Upper lobe of left lung (tissue), 6 donors: ENCODE results near the gene TMEM38B. TPM values are rescaled to one million over a fixed set of nuclear protein-coding genes. Genes with fewer than 3 reads are reported as not detected.
A peak's percentile ranks its signal among the peaks of the same experiment; 100 is the strongest.
"Not testable (repeated sequence)": the region's sequence is repeated elsewhere in the genome, so short reads cannot be mapped to it uniquely, and the experiment has no call there.

Source experiments
- ATAC-seq, 2 donors: fragments of 200-7000 bp; cut with Tn5 transposase; one replicate each; pipeline ENCODE4 v1.9.1; 2022; ENCODE audit warnings: mild to moderate bottlenecking in 2 of 2, moderate library complexity in 2 of 2; ENCODE audit not compliant: low FRiP score in 2 of 2
- DNase-seq, 2 donors: peaks; one replicate each; pipeline ENCODE4 v3.0.0-alpha.2; 2019 to 2020
- H3K27ac ChIP-seq, 4 donors: fragments of 200-600 bp; sonication (generic); one replicate each; pipeline ENCODE4 v1.5.1; 2016 to 2019
- H3K27me3 ChIP-seq, 4 donors: fragments of 200-600 bp; sonication (generic); one replicate each; pipeline ENCODE4 v1.5.1; 2017 to 2019
- H3K36me3 ChIP-seq, 4 donors: fragments of 200-600 bp; sonication (generic); one replicate each; pipeline ENCODE4 v1.5.1; 2016 to 2019
- H3K4me1 ChIP-seq, 4 donors: fragments of 200-600 bp; sonication (generic); one replicate each; pipeline ENCODE4 v1.5.1; 2018 to 2019
- H3K4me3 ChIP-seq, 4 donors: fragments of 200-600 bp; sonication (generic); one replicate each; pipeline ENCODE4 v1.5.1; 2017 to 2019; ENCODE audit warnings: mild to moderate bottlenecking in 2 of 4, moderate library complexity in 1 of 4
- H3K9me3 ChIP-seq, 4 donors: fragments of 200-600 bp; sonication (generic); one replicate each; pipeline ENCODE4 v1.5.1; 2018 to 2019
- CTCF ChIP-seq, 6 experiments: fragments of 450-650 bp in 4 of 6; fragments of 200-600 bp in 2 of 6; sonication (generic) in 2 of 6; IDR thresholded peaks; one replicate each; pipeline ENCODE4 v1.5.1; 2016 to 2019; ENCODE audit warnings: antibody characterized with exemption in 6 of 6
- EP300 ChIP-seq, 4 donors: sonication (generic); formaldehyde crosslinking; IDR thresholded peaks; one replicate each; pipeline ENCODE4 v1.5.1; 2017; ENCODE audit warnings: antibody characterized with exemption in 4 of 4, control low read depth in 2 of 4
- POLR2A ChIP-seq, 4 donors: fragments of 450-650 bp; IDR thresholded peaks; one replicate each; pipeline ENCODE4 v1.5.1; 2016 to 2017; ENCODE audit warnings: antibody characterized with exemption in 4 of 4, mild to moderate bottlenecking in 2 of 4
- POLR2AphosphoS5 ChIP-seq, 2 donors: sonication (generic); formaldehyde crosslinking; IDR thresholded peaks; one replicate each; pipeline ENCODE4 v1.5.1; 2017; ENCODE audit warnings: antibody characterized with exemption in 2 of 2
- WGBS, 2 donors: methylation state at CpG; one replicate each; pipeline ENCODE4 v1.1.5; 2017 to 2018; 5-methylcytosine and 5-hydroxymethylcytosine counted together
- total RNA-seq, 6 donors: library from RNA; depleted of rRNA in 4 of 6; stranded (reverse); fragments of >200 nt in 4 of 6; gene quantifications; one replicate each; pipeline versions ENCODE4 v1.1.0 to v1.2.1, GENCODE V29; 2016 to 2021
- donor health status: DM: no; HTN: no; CAD: no; lungs with moderate emphysema.
- donor health status: DM: no; HTN: yes; CAD: no; lungs with severe emphysema.

TMEM38B gene
- total RNA-seq, 6 donors from 2014 or later = 2.1 to 17.4 (median 10.9) TPM

GRCh38 chr9:105757496-105758251, 63.3 kb downstream of the TMEM38B start:
- no peak for ATAC-seq
- H3K36me3 ChIP-seq = no peaks in the 10 kb centered on the region
- no peak overlapping the region for H3K27ac ChIP-seq
- peak in 1 of 2 donors; percentile 17 for DNase-seq
- WGBS, 2 donors = 85 to 92% methylated on average over 10 to 12 of the region's 12 CpGs
- H3K4me3 ChIP-seq = no peak overlapping the region
- H3K27me3 ChIP-seq = no peaks in the 10 kb centered on the region
- peaks cover 0 to 7% (median 0%) of the 10 kb centered on the region in 4 donors for H3K9me3 ChIP-seq
- no peaks in the 10 kb centered on the region for H3K4me1 ChIP-seq
- TF ChIP-seq EP300 (IDR thresholded peaks at IDR 0.05) (no peak), POLR2A (IDR thresholded peaks at IDR 0.05) (no peak)

- ATAC-seq (no peak), DNase-seq (no peak)
- no peaks in the 10 kb centered on the region for H3K36me3 ChIP-seq
- no peak for TF ChIP-seq CTCF (IDR thresholded peaks at IDR 0.05)
- TF ChIP-seq EP300 (IDR thresholded peaks at IDR 0.05) = no peak
- no peak for TF ChIP-seq POLR2AphosphoS5 (IDR thresholded peaks at IDR 0.05)
- no peak for TF ChIP-seq POLR2A (IDR thresholded peaks at IDR 0.05)
- no peaks in the 10 kb centered on the region for H3K9me3 ChIP-seq
- 91 to 95% methylated on average over 8 of the region's 8 CpGs for WGBS, 2 donors
- H3K27me3 ChIP-seq = no peaks in the 10 kb centered on the region
- H3K4me3 ChIP-seq = no peak overlapping the region
- H3K27ac ChIP-seq = no peak overlapping the region
- no peaks in the 10 kb centered on the region for H3K4me1 ChIP-seq
These were observed 65.7 kb downstream of the TMEM38B start for GRCh38 chr9:105760053-105760452.

- 98% methylated on average over 13 to 19 of the region's 27 CpGs for WGBS, 2 donors
These were observed 88.5 kb downstream of the TMEM38B start for GRCh38 chr9:105782561-105783494.

GRCh38 chr9:105783495-105783872, 89.1 kb downstream of the TMEM38B start:
- H3K4me3 ChIP-seq = not testable (repeated sequence)

More at GRCh38 chr9:105782561-105783494, 88.5 kb downstream of the TMEM38B start:
- ATAC-seq, H3K27me3 ChIP-seq, H3K4me3 ChIP-seq, H3K9me3 ChIP-seq, H3K4me1 ChIP-seq, H3K27ac ChIP-seq, H3K36me3 ChIP-seq: not testable (repeated sequence)
- DNase-seq = peak in 1 of 2 donors; percentile 35

GRCh38 chr9:105786796-105787195, 92.5 kb downstream of the TMEM38B start:
- H3K27me3 ChIP-seq, DNase-seq, H3K36me3 ChIP-seq, H3K4me1 ChIP-seq, ATAC-seq, H3K4me3 ChIP-seq, H3K27ac ChIP-seq: not testable (repeated sequence)
- WGBS, 2 donors = 65 to 70% methylated on average over 2 of the region's 2 CpGs
- H3K9me3 ChIP-seq = peaks cover 7 to 14% (median 10%) of the 10 kb centered on the region in 4 donors

More at GRCh38 chr9:105783495-105783872, 89.1 kb downstream of the TMEM38B start:
- H3K36me3 ChIP-seq, H3K27ac ChIP-seq, DNase-seq, H3K4me1 ChIP-seq, ATAC-seq, H3K9me3 ChIP-seq, H3K27me3 ChIP-seq: not testable (repeated sequence)
- WGBS, 2 donors = 84 to 85% methylated on average over 6 of the region's 6 CpGs

- ATAC-seq = no peak
- H3K9me3 ChIP-seq = peaks cover 0 to 8% (median 1%) of the 10 kb centered on the region in 4 donors
- 78% methylated on average over 3 of the region's 3 CpGs for WGBS, 2 donors
These were observed 121.9 kb downstream of the TMEM38B start for GRCh38 chr9:105816202-105816744.

More at GRCh38 chr9:105816202-105816744, 121.9 kb downstream of the TMEM38B start:
- Histone ChIP-seq H3K27me3 (no peaks in the 10 kb centered on the region), H3K27ac (no peak overlapping the region), H3K4me3 (no peak overlapping the region), H3K4me1 (no peaks in the 10 kb centered on the region), H3K36me3 (no peaks in the 10 kb centered on the region)
- no peak for DNase-seq
- TF ChIP-seq POLR2A (IDR thresholded peaks at IDR 0.05) (no peak), EP300 (IDR thresholded peaks at IDR 0.05) (no peak), POLR2AphosphoS5 (IDR thresholded peaks at IDR 0.05) (no peak), CTCF (IDR thresholded peaks at IDR 0.05) (no peak)
